Activated CD8-positive, alpha-beta memory T cell treated with anti-CD3 and anti-CD28 coated beads for 24 hours (primary cell): Measurements from ENCODE around the gene HECW1.
"Not testable (repeated sequence)": the region's sequence is repeated elsewhere in the genome, so short reads cannot be mapped to it uniquely, and the experiment has no call there.

Experiments used
- DNase-seq: peaks from one replicate; pipeline ENCODE4 v3.0.0-alpha.2; 2020

The HECW1 gene

GRCh38 chr7:43211693-43212092, 99.2 kb downstream of the HECW1 start:
- DNase-seq, result no peak

- no peak for DNase-seq
These were observed 100.5 kb downstream of the HECW1 start for GRCh38 chr7:43212921-43213320.

GRCh38 chr7:43215061-43215460, 102.6 kb downstream of the HECW1 start:
- no peak for DNase-seq

- DNase-seq, result no peak
These were observed 104.6 kb downstream of the HECW1 start for GRCh38 chr7:43217055-43217454.

- DNase-seq, result not testable (repeated sequence)
These were observed 106.5 kb downstream of the HECW1 start for GRCh38 chr7:43218901-43219300.

- no peak for DNase-seq
These were observed 107.8 kb downstream of the HECW1 start for GRCh38 chr7:43220250-43220649.

- DNase-seq, result no peak
These were observed 108.3 kb downstream of the HECW1 start for GRCh38 chr7:43220742-43221141.

- DNase-seq, result no peak
These were observed 117.4 kb downstream of the HECW1 start for GRCh38 chr7:43229801-43230200.

GRCh38 chr7:43232366-43232765, 119.9 kb downstream of the HECW1 start:
- DNase-seq, result no peak

- DNase-seq, result no peak
These were observed 121.6 kb downstream of the HECW1 start for GRCh38 chr7:43234073-43234472.

- DNase-seq, result no peak
These were observed 122.5 kb downstream of the HECW1 start for GRCh38 chr7:43234968-43235367.

GRCh38 chr7:43240565-43240964, 128.1 kb downstream of the HECW1 start:
- no peak for DNase-seq

GRCh38 chr7:43242628-43243255, 130.3 kb downstream of the HECW1 start:
- no peak for DNase-seq

- no peak for DNase-seq
These were observed 131.8 kb downstream of the HECW1 start for GRCh38 chr7:43244232-43244631.

GRCh38 chr7:43244784-43245183, 132.3 kb downstream of the HECW1 start:
- no peak for DNase-seq

- DNase-seq, result no peak
These were observed 135.3 kb downstream of the HECW1 start for GRCh38 chr7:43247757-43248156.

GRCh38 chr7:43248553-43248952, 136.1 kb downstream of the HECW1 start:
- no peak for DNase-seq

GRCh38 chr7:43248961-43249822, 136.7 kb downstream of the HECW1 start:
- DNase-seq, result no peak

- DNase-seq, result no peak
These were observed 137.3 kb downstream of the HECW1 start for GRCh38 chr7:43249823-43250145.

GRCh38 chr7:43260980-43261878, 148.8 kb downstream of the HECW1 start:
- peak; percentile 80 for DNase-seq

GRCh38 chr7:43265139-43265538, 152.7 kb downstream of the HECW1 start:
- DNase-seq, result no peak

- DNase-seq, result no peak
These were observed 161.7 kb downstream of the HECW1 start for GRCh38 chr7:43273939-43274719.

GRCh38 chr7:43274752-43275151, 162.3 kb downstream of the HECW1 start:
- DNase-seq, result no peak
